HFFc6 (cell line): ENCODE data around the gene EPHB4. TPM values are rescaled to one million over a fixed set of nuclear protein-coding genes. Genes with fewer than 3 reads are reported as not detected.

Experiments
- DNase-seq: peaks from one replicate; pipeline ENCODE4 v3.0.0-alpha.2; 2018
- H3K27ac Mint-ChIP-seq: 2 replicates; pipeline ENCODE4 v1.8.0; 2020; ENCODE audit warnings: mild to moderate bottlenecking, mixed read lengths
- H3K27me3 Mint-ChIP-seq: 2 replicates; pipeline ENCODE4 v1.8.0; 2021; ENCODE audit warnings: mild to moderate bottlenecking, moderate library complexity, mixed read lengths; ENCODE audit not compliant: insufficient read depth
- H3K36me3 Mint-ChIP-seq: 2 replicates; pipeline ENCODE4 v1.8.0; 2021; ENCODE audit warnings: low read depth, mixed read lengths
- H3K4me1 Mint-ChIP-seq: 2 replicates; pipeline ENCODE4 v1.8.0; 2020; ENCODE audit warnings: low read depth, mixed read lengths
- H3K4me3 Mint-ChIP-seq: 2 replicates; pipeline ENCODE4 v1.8.0; 2020; ENCODE audit warnings: mild to moderate bottlenecking, moderate library complexity, mixed read lengths
- H3K9me3 Mint-ChIP-seq: 2 replicates; pipeline ENCODE4 v1.8.0; 2020; ENCODE audit warnings: mild to moderate bottlenecking, mixed read lengths
- CTCF ChIP-seq: fragments of 200-600 bp; sonication (generic); IDR thresholded peaks from 2 replicates; pipeline ENCODE4 v1.5.0; 2021; ENCODE audit warnings: antibody characterized with exemption, mild to moderate bottlenecking
- long read RNA-seq: library from polyadenylated mRNA; unstranded; transcript quantifications from one replicate; pipeline ENCODE4 v2.0.0, GENCODE V29; 2019
- total RNA-seq, 6 experiments: library from RNA; stranded (reverse); fragmentation: NEBNext Ultra II Directional; extraction: Animal tissue kit (Norgen Biotek cat#: 25700); gene quantifications; 2 replicates in 1 of 6; 3 replicates in 5 of 6; pipeline ENCODE4 v1.2.3, GENCODE V29; 2021

EPHB4 gene
- 1 to 10 TPM; 3.8 to 10.0 (median 4.6) TPM for total RNA-seq
- long read RNA-seq, partial matches to known transcripts, result 3 of 3 reads
- long read RNA-seq, other reads (novel, unspliced or antisense), result 0 of 3 reads

- Mint-ChIP-seq H3K4me1 (peaks cover 28% of the 10 kb centered on the region), H3K27me3 (peaks cover 29% of the 10 kb centered on the region), H3K4me3 (peak within 1 kb of the TSS; percentile 91), H3K9me3 (no peaks in the 10 kb centered on the region), H3K36me3 (no peaks in the 10 kb centered on the region), H3K27ac (peak within 1 kb of the TSS; percentile 59)
- peak; percentile 33 for DNase-seq
- TF ChIP-seq CTCF, result peak; percentile 49; the same call in 1 of the 2 replicates
Measured at GRCh38 chr7:100827330-100828226, at the start of gene EPHB4. Gene EPHB4, minus strand, starts transcription at chr7:100827523. Its CDS starts 493 bp downstream, at chr7:100827030.

- Mint-ChIP-seq H3K27ac (peak overlapping the region; percentile 97), H3K4me1 (peaks cover 60% of the 10 kb centered on the region), H3K9me3 (peaks cover 7% of the 10 kb centered on the region; the same call in 1 of the 2 replicates), H3K27me3 (peaks cover 14% of the 10 kb centered on the region), H3K36me3 (peaks cover 70% of the 10 kb centered on the region), H3K4me3 (peak overlapping the region; percentile 99)
- DNase-seq, result no peak
- no peak for TF ChIP-seq CTCF
Measured at GRCh38 chr7:100875356-100875751, 48.0 kb upstream of the EPHB4 start.

GRCh38 chr7:100874577-100875355 lies 47.4 kb upstream of the EPHB4 start, which contains the start of gene SRRT:
Gene SRRT, plus strand, starts transcription at chr7:100875103. Its CDS starts 488 bp downstream, at chr7:100875591.
- Mint-ChIP-seq H3K4me3 (peak within 1 kb of the TSS; percentile 99), H3K9me3 (peaks cover 7% of the 10 kb centered on the region; the same call in 1 of the 2 replicates), H3K27ac (peak within 1 kb of the TSS; percentile 97), H3K4me1 (peaks cover 57% of the 10 kb centered on the region), H3K27me3 (peaks cover 14% of the 10 kb centered on the region), H3K36me3 (peaks cover 66% of the 10 kb centered on the region)
- TF ChIP-seq CTCF, result peak; percentile 72
- peak; percentile 96 for DNase-seq

- Mint-ChIP-seq H3K27ac (peak overlapping the region; percentile 97), H3K4me1 (peaks cover 51% of the 10 kb centered on the region), H3K36me3 (peaks cover 62% of the 10 kb centered on the region), H3K27me3 (peaks cover 14% of the 10 kb centered on the region), H3K4me3 (peak overlapping the region; percentile 99), H3K9me3 (peaks cover 7% of the 10 kb centered on the region; the same call in 1 of the 2 replicates)
- no peak for DNase-seq
- no peak for TF ChIP-seq CTCF
Measured at GRCh38 chr7:100874300-100874576, 46.9 kb upstream of the EPHB4 start.

GRCh38 chr7:100873599-100874299 lies 46.4 kb upstream of the EPHB4 start:
- H3K9me3 Mint-ChIP-seq, result peaks cover 7% of the 10 kb centered on the region; the same call in 1 of the 2 replicates
- H3K36me3 Mint-ChIP-seq, result peaks cover 60% of the 10 kb centered on the region
- peaks cover 46% of the 10 kb centered on the region for H3K4me1 Mint-ChIP-seq
- H3K27ac Mint-ChIP-seq, result peak overlapping the region; percentile 97
- DNase-seq, result no peak
- peaks cover 14% of the 10 kb centered on the region for H3K27me3 Mint-ChIP-seq
- no peak for TF ChIP-seq CTCF
- peak overlapping the region; percentile 99 for H3K4me3 Mint-ChIP-seq
